Activated CD4-positive, alpha-beta memory T cell treated with anti-CD3 and anti-CD28 coated beads for 36 hours (primary cell): ENCODE data around the gene PRSS38. TPM values are rescaled to one million over a fixed set of nuclear protein-coding genes. Genes with fewer than 3 reads are reported as not detected.
"Not testable (repeated sequence)": the region's sequence is repeated elsewhere in the genome, so short reads cannot be mapped to it uniquely, and the experiment has no call there.

Source experiments
- CTCF ChIA-PET: fragments of 350-600 bp; sonication (Branson Sonifier 250); formaldehyde crosslinking; loops from one replicate; lab custom pipeline; 2021; ENCODE audit warnings: antibody characterized with exemption, inconsistent platforms; lab: Charles Lee
- POLR2A ChIA-PET: fragments of 350-600 bp; sonication (Branson Sonifier 250); formaldehyde crosslinking; loops from one replicate; lab custom pipeline; 2021; ENCODE audit warnings: antibody characterized with exemption; lab: Charles Lee
- DNase-seq: peaks from one replicate; pipeline ENCODE4 v3.0.0-alpha.2; 2020
- H3K27ac Mint-ChIP-seq: one replicate; pipeline ENCODE4 v1.8.0; 2021; ENCODE audit warnings: mixed read lengths
- H3K27me3 Mint-ChIP-seq: one replicate; pipeline ENCODE4 v1.8.0; 2021; ENCODE audit warnings: mixed read lengths
- H3K36me3 Mint-ChIP-seq: one replicate; pipeline ENCODE4 v1.8.0; 2021; ENCODE audit warnings: mixed read lengths
- H3K4me1 Mint-ChIP-seq: one replicate; pipeline ENCODE4 v1.8.0; 2021; ENCODE audit warnings: low read depth, mixed read lengths
- H3K4me3 Mint-ChIP-seq: one replicate; pipeline ENCODE4 v1.8.0; 2021; ENCODE audit warnings: mild to moderate bottlenecking, mixed read lengths
- H3K9me3 Mint-ChIP-seq: one replicate; pipeline ENCODE4 v1.8.0; 2021; ENCODE audit warnings: mixed read lengths
- intact Hi-C: fragments of 100-400 bp; cut with micrococcal nuclease; formaldehyde crosslinking; loops from one replicate; pipeline ENCODE4 v1.15.1; 2023
- total RNA-seq, 2 experiments: library from RNA; stranded (reverse); gene quantifications; one replicate each; pipeline ENCODE4 v1.2.3, GENCODE V29; 2021

The PRSS38 gene
- total RNA-seq, 2 experiments from 2014 or later, result not detected

GRCh38 chr1:227856147-227856858 is 40.8 kb downstream of the PRSS38 start:
- Mint-ChIP-seq H3K27me3 (peaks cover 6% of the 10 kb centered on the region), H3K36me3 (no peaks in the 10 kb centered on the region), H3K9me3 (no peaks in the 10 kb centered on the region), H3K4me1 (no peaks in the 10 kb centered on the region), H3K4me3 (no peak overlapping the region), H3K27ac (no peak overlapping the region)
- intact Hi-C loops, result no loop called here
- ChIA-PET POLR2A (no interaction called here), CTCF (no interaction called here)
- no peak for DNase-seq

GRCh38 chr1:227864882-227865281 is 49.4 kb downstream of the PRSS38 start:
- Mint-ChIP-seq H3K4me1 (peaks cover 10% of the 10 kb centered on the region), H3K36me3 (peaks cover 8% of the 10 kb centered on the region), H3K4me3 (no peak overlapping the region), H3K27me3 (no peaks in the 10 kb centered on the region), H3K27ac (no peak overlapping the region), H3K9me3 (peaks cover 11% of the 10 kb centered on the region)
- ChIA-PET CTCF (no interaction called here), POLR2A (no interaction called here)
- DNase-seq, result no peak
- intact Hi-C loops, result no loop called here

GRCh38 chr1:227869279-227869842 is 53.9 kb downstream of the PRSS38 start:
- ChIA-PET POLR2A (no interaction called here), CTCF (no interaction called here)
- Mint-ChIP-seq H3K4me3 (no peak overlapping the region), H3K4me1 (peaks cover 28% of the 10 kb centered on the region), H3K9me3 (peaks cover 9% of the 10 kb centered on the region), H3K36me3 (peaks cover 10% of the 10 kb centered on the region), H3K27me3 (no peaks in the 10 kb centered on the region), H3K27ac (no peak overlapping the region)
- intact Hi-C loops, result no loop called here
- DNase-seq, result no peak

GRCh38 chr1:227869851-227870305 is 54.4 kb downstream of the PRSS38 start:
- DNase-seq, result peak; percentile 44
- CTCF ChIA-PET, result no interaction called here
- intact Hi-C loops, result no loop called here
- Mint-ChIP-seq H3K9me3 (peaks cover 4% of the 10 kb centered on the region), H3K27me3 (no peaks in the 10 kb centered on the region), H3K4me3 (no peak overlapping the region), H3K4me1 (peaks cover 28% of the 10 kb centered on the region), H3K27ac (no peak overlapping the region), H3K36me3 (peaks cover 5% of the 10 kb centered on the region)
- POLR2A ChIA-PET, result no interaction called here

GRCh38 chr1:227870366-227870765 is 54.9 kb downstream of the PRSS38 start:
- ChIA-PET POLR2A (no interaction called here), CTCF (no interaction called here)
- H3K27ac Mint-ChIP-seq, result no peak overlapping the region
- H3K4me1 Mint-ChIP-seq, result peaks cover 28% of the 10 kb centered on the region
- intact Hi-C loops, result no loop called here
- H3K4me3 Mint-ChIP-seq, result no peak overlapping the region
- no peaks in the 10 kb centered on the region for H3K27me3 Mint-ChIP-seq
- H3K36me3 Mint-ChIP-seq, result peaks cover 2% of the 10 kb centered on the region
- H3K9me3 Mint-ChIP-seq, result no peaks in the 10 kb centered on the region
- DNase-seq, result no peak

GRCh38 chr1:227871892-227872291 is 56.4 kb downstream of the PRSS38 start:
- POLR2A ChIA-PET, DNase-seq, CTCF ChIA-PET: not testable (repeated sequence)

GRCh38 chr1:227877810-227878209 is 62.3 kb downstream of the PRSS38 start:
- DNase-seq, H3K27ac Mint-ChIP-seq, H3K27me3 Mint-ChIP-seq, H3K36me3 Mint-ChIP-seq, H3K4me3 Mint-ChIP-seq, intact Hi-C loops, CTCF ChIA-PET, H3K9me3 Mint-ChIP-seq, H3K4me1 Mint-ChIP-seq, POLR2A ChIA-PET: not testable (repeated sequence)

More at GRCh38 chr1:227871892-227872291, 56.4 kb downstream of the PRSS38 start:
- H3K36me3 Mint-ChIP-seq, H3K9me3 Mint-ChIP-seq, H3K27ac Mint-ChIP-seq, H3K4me3 Mint-ChIP-seq, intact Hi-C loops, H3K27me3 Mint-ChIP-seq: not testable (repeated sequence)
- H3K4me1 Mint-ChIP-seq, result peaks cover 28% of the 10 kb centered on the region

GRCh38 chr1:227880342-227880924 is 65.0 kb downstream of the PRSS38 start:
- no peak for DNase-seq
- H3K36me3 Mint-ChIP-seq, result peaks cover 3% of the 10 kb centered on the region
- H3K4me1 Mint-ChIP-seq, result peaks cover 14% of the 10 kb centered on the region
- intact Hi-C loops, result loop anchor here (10.0 kb wide), 1 partner anchor 116 kb away; no protein-coding TSS in a partner anchor
- POLR2A ChIA-PET, result no interaction called here
- H3K27ac Mint-ChIP-seq, result no peak overlapping the region
- H3K27me3 Mint-ChIP-seq, result no peaks in the 10 kb centered on the region
- CTCF ChIA-PET, result no interaction called here
- no peaks in the 10 kb centered on the region for H3K9me3 Mint-ChIP-seq
- no peak overlapping the region for H3K4me3 Mint-ChIP-seq

GRCh38 chr1:227883073-227883520 is 67.6 kb downstream of the PRSS38 start:
- CTCF ChIA-PET, result no interaction called here
- H3K27me3 Mint-ChIP-seq, result no peaks in the 10 kb centered on the region
- intact Hi-C loops, result loop anchor here (10.0 kb wide), 1 partner anchor 118 kb away; no protein-coding TSS in a partner anchor
- no peaks in the 10 kb centered on the region for H3K36me3 Mint-ChIP-seq
- peaks cover 22% of the 10 kb centered on the region for H3K4me1 Mint-ChIP-seq
- no peaks in the 10 kb centered on the region for H3K9me3 Mint-ChIP-seq
- no peak overlapping the region for H3K27ac Mint-ChIP-seq
- H3K4me3 Mint-ChIP-seq, result no peak overlapping the region
- peak; percentile 6 for DNase-seq
- POLR2A ChIA-PET, result no interaction called here

GRCh38 chr1:227883641-227884301 is 68.3 kb downstream of the PRSS38 start:
- no peaks in the 10 kb centered on the region for H3K36me3 Mint-ChIP-seq
- CTCF ChIA-PET, result no interaction called here
- peak; percentile 5 for DNase-seq

GRCh38 chr1:227884370-227885134 is 69.1 kb downstream of the PRSS38 start:
- ChIA-PET POLR2A (interaction anchor here (0.6 kb wide), 1 partner anchor 64 kb away, joined by 3 read pairs; no protein-coding TSS in a partner anchor), CTCF (no interaction called here)
- Mint-ChIP-seq H3K4me3 (no peak overlapping the region), H3K4me1 (peaks cover 22% of the 10 kb centered on the region), H3K9me3 (no peaks in the 10 kb centered on the region), H3K27me3 (no peaks in the 10 kb centered on the region), H3K36me3 (no peaks in the 10 kb centered on the region), H3K27ac (no peak overlapping the region)
- intact Hi-C loops, result loop anchor here (10.0 kb wide), 1 partner anchor 120 kb away; no protein-coding TSS in a partner anchor
- DNase-seq, result peak; percentile 7

More at GRCh38 chr1:227883641-227884301, 68.3 kb downstream of the PRSS38 start:
- Mint-ChIP-seq H3K9me3 (no peaks in the 10 kb centered on the region), H3K4me3 (no peak overlapping the region), H3K27ac (no peak overlapping the region), H3K27me3 (no peaks in the 10 kb centered on the region), H3K4me1 (peaks cover 22% of the 10 kb centered on the region)
- intact Hi-C loops, result loop anchor here (10.0 kb wide), 1 partner anchor 119 kb away; no protein-coding TSS in a partner anchor
- POLR2A ChIA-PET, result no interaction called here
